Peyer's patch (tissue), 4 donors: Measurements from ENCODE around the gene ALB.

Experiments
- POLR2A ChIP-seq, 2 donors: fragments of 450-650 bp; IDR thresholded peaks; one replicate each; pipeline ENCODE4 v1.5.1; 2017; ENCODE audit warnings: antibody characterized with exemption in 2 of 2, mild to moderate bottlenecking in 2 of 2, moderate library complexity in 2 of 2
- TF ChIP-seq, protein P1 (sequence below), 6 experiments: fragments of 450-650 bp in 4 of 6; fragments of 200-600 bp in 2 of 6; sonication (generic) in 1 of 6; IDR thresholded peaks; one replicate each; pipeline ENCODE4 v1.5.1; 2017 to 2019; ENCODE audit warnings: antibody characterized with exemption in 6 of 6, mild to moderate bottlenecking in 3 of 6, moderate library complexity in 1 of 6

- TF ChIP-seq, protein P1, sequence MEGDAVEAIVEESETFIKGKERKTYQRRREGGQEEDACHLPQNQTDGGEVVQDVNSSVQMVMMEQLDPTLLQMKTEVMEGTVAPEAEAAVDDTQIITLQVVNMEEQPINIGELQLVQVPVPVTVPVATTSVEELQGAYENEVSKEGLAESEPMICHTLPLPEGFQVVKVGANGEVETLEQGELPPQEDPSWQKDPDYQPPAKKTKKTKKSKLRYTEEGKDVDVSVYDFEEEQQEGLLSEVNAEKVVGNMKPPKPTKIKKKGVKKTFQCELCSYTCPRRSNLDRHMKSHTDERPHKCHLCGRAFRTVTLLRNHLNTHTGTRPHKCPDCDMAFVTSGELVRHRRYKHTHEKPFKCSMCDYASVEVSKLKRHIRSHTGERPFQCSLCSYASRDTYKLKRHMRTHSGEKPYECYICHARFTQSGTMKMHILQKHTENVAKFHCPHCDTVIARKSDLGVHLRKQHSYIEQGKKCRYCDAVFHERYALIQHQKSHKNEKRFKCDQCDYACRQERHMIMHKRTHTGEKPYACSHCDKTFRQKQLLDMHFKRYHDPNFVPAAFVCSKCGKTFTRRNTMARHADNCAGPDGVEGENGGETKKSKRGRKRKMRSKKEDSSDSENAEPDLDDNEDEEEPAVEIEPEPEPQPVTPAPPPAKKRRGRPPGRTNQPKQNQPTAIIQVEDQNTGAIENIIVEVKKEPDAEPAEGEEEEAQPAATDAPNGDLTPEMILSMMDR (IDR thresholded peaks at IDR 0.05), result no peak
- no peak for TF ChIP-seq POLR2A (IDR thresholded peaks at IDR 0.05)
Observed at GRCh38 chr4:73426666-73427065, 22.6 kb downstream of the ALB start.
